Measurements from ENCODE around the gene SRPX2. TPM values are rescaled to one million over a fixed set of nuclear protein-coding genes. Genes with fewer than 3 reads are reported as not detected.

SRPX2 gene
- total RNA-seq, 1 donor from 2014 or later: 39.3 TPM

DNA sequence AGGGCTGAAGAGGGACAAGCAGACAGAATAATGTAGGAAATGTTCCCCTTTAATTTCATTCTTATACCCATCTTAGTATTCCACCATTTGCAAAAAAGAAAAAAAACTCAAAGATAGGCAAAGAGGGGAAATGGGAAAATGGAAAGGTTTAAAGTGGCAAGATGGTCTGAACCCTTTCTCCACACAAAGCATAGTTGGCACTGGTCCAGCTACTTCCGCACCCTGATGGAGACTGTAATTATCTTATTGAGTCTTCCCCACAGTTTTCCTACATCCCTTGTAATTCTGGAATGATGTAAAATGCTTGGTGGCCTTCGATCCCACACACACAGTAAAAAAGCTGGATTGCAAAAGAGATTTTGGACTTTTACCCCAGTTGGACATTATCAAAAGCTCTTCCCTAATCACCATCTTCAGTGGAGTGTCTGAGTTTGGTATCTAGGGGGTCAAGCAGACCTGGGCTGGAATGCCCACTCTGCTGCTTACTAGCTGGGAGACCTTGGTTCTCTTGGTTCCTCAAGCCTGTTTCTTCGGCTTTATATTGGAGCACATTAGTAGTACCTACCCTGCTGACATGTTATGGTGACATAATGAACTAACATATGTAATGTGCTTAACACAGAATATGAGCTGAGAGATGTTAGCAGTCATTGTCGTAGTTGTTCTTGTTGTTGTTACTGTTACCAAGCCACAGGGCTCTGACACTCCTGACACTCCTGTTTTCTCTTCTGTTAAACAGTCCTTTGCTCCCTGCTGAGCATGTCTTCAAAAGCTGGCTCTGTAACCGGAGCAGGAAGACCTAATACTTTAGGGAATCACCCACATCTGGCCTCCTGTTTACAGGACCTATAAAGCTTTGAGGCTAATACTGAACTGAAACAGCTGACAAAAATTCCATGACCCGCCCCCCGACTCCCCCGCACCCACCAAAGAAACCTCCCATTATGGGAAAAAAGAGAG lies 4.7 kb downstream of the SRPX2 start:
- Histone ChIP-seq H3K27ac (ENCODE audit: low read depth, low read length) (peak overlapping the region; percentile 95), H3K79me2 (ENCODE audit: insufficient read depth, low read length) (peaks cover 22% of the 10 kb centered on the region), H3K4me3 (ENCODE audit: insufficient read depth, low read depth, low read length) (peak overlapping the region; percentile 22), H3K36me3 (ENCODE audit: insufficient read depth, low read length) (no peaks in the 10 kb centered on the region), H3K9ac (ENCODE audit: low read length) (peak overlapping the region; percentile 76), H3K4me1 (ENCODE audit: insufficient read depth, low read length) (peaks cover 55% of the 10 kb centered on the region), H2AFZ (ENCODE audit: low read depth, low read length) (no peak overlapping the region), H3K4me2 (ENCODE audit: low read length) (peak overlapping the region; percentile 82), H3K9me3 (ENCODE audit: insufficient read depth, low read depth, low read length) (no peaks in the 10 kb centered on the region), H4K20me1 (ENCODE audit: insufficient read depth, low read length) (no peaks in the 10 kb centered on the region), H3K27me3 (ENCODE audit: insufficient read depth, low read length) (no peaks in the 10 kb centered on the region)
- DNase-seq (ENCODE audit: low read depth): peak; percentile 71
- Mint-ChIP-seq H3K4me3 (ENCODE audit: unreplicated experiment) (peak overlapping the region; percentile 29), H3K36me3 (ENCODE audit: low read depth, unreplicated experiment) (peaks cover 4% of the 10 kb centered on the region), H3K9me3 (ENCODE audit: unreplicated experiment) (no peaks in the 10 kb centered on the region), H3K27me3 (ENCODE audit: low read depth, unreplicated experiment) (no peaks in the 10 kb centered on the region), H3K27ac (ENCODE audit: unreplicated experiment) (peak overlapping the region; percentile 96), H3K4me1 (ENCODE audit: low read depth, unreplicated experiment) (peaks cover 44% of the 10 kb centered on the region)
- peak; percentile 20 for FAIRE-seq
- TF ChIP-seq, protein P1, sequence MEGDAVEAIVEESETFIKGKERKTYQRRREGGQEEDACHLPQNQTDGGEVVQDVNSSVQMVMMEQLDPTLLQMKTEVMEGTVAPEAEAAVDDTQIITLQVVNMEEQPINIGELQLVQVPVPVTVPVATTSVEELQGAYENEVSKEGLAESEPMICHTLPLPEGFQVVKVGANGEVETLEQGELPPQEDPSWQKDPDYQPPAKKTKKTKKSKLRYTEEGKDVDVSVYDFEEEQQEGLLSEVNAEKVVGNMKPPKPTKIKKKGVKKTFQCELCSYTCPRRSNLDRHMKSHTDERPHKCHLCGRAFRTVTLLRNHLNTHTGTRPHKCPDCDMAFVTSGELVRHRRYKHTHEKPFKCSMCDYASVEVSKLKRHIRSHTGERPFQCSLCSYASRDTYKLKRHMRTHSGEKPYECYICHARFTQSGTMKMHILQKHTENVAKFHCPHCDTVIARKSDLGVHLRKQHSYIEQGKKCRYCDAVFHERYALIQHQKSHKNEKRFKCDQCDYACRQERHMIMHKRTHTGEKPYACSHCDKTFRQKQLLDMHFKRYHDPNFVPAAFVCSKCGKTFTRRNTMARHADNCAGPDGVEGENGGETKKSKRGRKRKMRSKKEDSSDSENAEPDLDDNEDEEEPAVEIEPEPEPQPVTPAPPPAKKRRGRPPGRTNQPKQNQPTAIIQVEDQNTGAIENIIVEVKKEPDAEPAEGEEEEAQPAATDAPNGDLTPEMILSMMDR (IDR thresholded peaks at IDR 0.05; ENCODE audit: insufficient read depth, low read depth, low read length): no peak
- no peak for TF ChIP-seq EZH2 (IDR thresholded peaks at IDR 0.05; ENCODE audit: insufficient read depth, low read length)

DNA sequence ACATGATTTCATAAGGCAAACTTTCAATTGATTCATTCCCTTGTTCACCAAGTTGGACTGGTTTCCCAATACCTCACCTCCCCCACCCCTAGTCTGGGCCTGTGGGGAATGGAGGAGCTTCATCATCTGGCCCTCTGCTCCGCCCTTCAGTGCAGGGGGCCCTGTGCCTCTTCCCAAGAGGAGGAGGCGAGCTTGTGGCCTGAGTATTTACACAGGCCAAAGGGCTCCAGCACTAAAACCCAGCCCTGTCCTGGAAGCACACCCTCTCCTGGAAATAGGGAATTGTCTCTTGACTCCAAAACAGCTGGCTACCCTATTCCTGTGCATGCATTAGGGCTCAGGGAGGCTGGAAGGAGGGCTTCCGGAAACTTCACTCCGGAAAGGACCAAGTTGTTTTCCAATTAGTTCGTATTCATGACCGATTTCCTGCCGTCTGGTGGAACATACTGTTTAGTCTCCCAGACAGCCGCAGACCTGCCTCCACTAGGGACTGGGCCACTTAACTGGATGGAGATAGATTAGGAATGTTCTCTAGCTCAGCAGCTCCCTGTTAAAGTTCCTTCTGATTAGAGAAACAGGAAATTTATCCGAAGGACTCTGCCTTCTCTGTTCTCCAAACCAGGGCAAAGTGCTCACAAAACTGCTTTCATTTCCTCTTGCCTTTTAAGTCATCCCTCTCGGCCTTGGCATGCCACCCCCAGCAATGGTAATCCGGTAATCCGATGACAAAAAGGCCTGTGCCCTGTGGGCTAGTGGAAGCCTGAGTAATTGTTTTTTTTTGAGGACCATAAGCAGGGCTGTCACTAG lies 5.8 kb downstream of the SRPX2 start:
- H3K27ac Mint-ChIP-seq (ENCODE audit: unreplicated experiment): peak overlapping the region; percentile 96
- peaks cover 4% of the 10 kb centered on the region for H3K36me3 Mint-ChIP-seq (ENCODE audit: low read depth, unreplicated experiment)
- Histone ChIP-seq H3K4me3 (ENCODE audit: insufficient read depth, low read depth, low read length) (peak overlapping the region; percentile 17), H3K27ac (ENCODE audit: low read depth, low read length) (peak overlapping the region; percentile 95), H3K79me2 (ENCODE audit: insufficient read depth, low read length) (peaks cover 16% of the 10 kb centered on the region), H3K27me3 (ENCODE audit: insufficient read depth, low read length) (no peaks in the 10 kb centered on the region), H3K9ac (ENCODE audit: low read length) (peak overlapping the region; percentile 76), H3K9me3 (ENCODE audit: insufficient read depth, low read depth, low read length) (no peaks in the 10 kb centered on the region), H2AFZ (ENCODE audit: low read depth, low read length) (peak overlapping the region; percentile 30), H4K20me1 (ENCODE audit: insufficient read depth, low read length) (no peaks in the 10 kb centered on the region), H3K4me2 (ENCODE audit: low read length) (peak overlapping the region; percentile 82), H3K4me1 (ENCODE audit: insufficient read depth, low read length) (peaks cover 49% of the 10 kb centered on the region), H3K36me3 (ENCODE audit: insufficient read depth, low read length) (no peaks in the 10 kb centered on the region)
- FAIRE-seq: no peak
- DNase-seq (ENCODE audit: low read depth): peak; percentile 89
- no peaks in the 10 kb centered on the region for H3K27me3 Mint-ChIP-seq (ENCODE audit: low read depth, unreplicated experiment)
- TF ChIP-seq, protein P1 (IDR thresholded peaks at IDR 0.05; ENCODE audit: insufficient read depth, low read depth, low read length): no peak
- TF ChIP-seq EZH2 (IDR thresholded peaks at IDR 0.05; ENCODE audit: insufficient read depth, low read length): no peak
- no peaks in the 10 kb centered on the region for H3K9me3 Mint-ChIP-seq (ENCODE audit: unreplicated experiment)
- H3K4me1 Mint-ChIP-seq (ENCODE audit: low read depth, unreplicated experiment): peaks cover 38% of the 10 kb centered on the region
- H3K4me3 Mint-ChIP-seq (ENCODE audit: unreplicated experiment): no peak overlapping the region
